NT2/D1 (cell line): ENCODE measurements around the gene NAA25.
"Not testable (repeated sequence)": the region's sequence is repeated elsewhere in the genome, so short reads cannot be mapped to it uniquely, and the experiment has no call there.

ENCODE experiments used
- SUZ12 ChIP-seq: IDR thresholded peaks from 2 replicates; pipeline ENCODE4 v1.6.1; 2011; ENCODE audit not compliant: insufficient read length, insufficient read depth; ENCODE audit errors: extremely low read depth
- YY1 ChIP-seq: IDR thresholded peaks from 2 replicates; pipeline ENCODE4 v1.6.1; 2011; ENCODE audit not compliant: insufficient read length, insufficient read depth
- ZNF274 ChIP-seq: IDR thresholded peaks from 2 replicates; pipeline ENCODE4 v1.6.1; 2011; ENCODE audit warnings: mild to moderate bottlenecking, low read depth, low read length

- TF ChIP-seq ZNF274, SUZ12, YY1: not testable (repeated sequence)
Measured at GRCh38 chr12:111999129-111999528, 109.5 kb downstream of the NAA25 start.
